HCEC 1CT (cell line): Measurements from ENCODE around the gene SHISA7.

ENCODE experiments used
- DNase-seq: peaks from one replicate; pipeline ENCODE4 v3.0.0-alpha.2; 2017

SHISA7 gene

DNA sequence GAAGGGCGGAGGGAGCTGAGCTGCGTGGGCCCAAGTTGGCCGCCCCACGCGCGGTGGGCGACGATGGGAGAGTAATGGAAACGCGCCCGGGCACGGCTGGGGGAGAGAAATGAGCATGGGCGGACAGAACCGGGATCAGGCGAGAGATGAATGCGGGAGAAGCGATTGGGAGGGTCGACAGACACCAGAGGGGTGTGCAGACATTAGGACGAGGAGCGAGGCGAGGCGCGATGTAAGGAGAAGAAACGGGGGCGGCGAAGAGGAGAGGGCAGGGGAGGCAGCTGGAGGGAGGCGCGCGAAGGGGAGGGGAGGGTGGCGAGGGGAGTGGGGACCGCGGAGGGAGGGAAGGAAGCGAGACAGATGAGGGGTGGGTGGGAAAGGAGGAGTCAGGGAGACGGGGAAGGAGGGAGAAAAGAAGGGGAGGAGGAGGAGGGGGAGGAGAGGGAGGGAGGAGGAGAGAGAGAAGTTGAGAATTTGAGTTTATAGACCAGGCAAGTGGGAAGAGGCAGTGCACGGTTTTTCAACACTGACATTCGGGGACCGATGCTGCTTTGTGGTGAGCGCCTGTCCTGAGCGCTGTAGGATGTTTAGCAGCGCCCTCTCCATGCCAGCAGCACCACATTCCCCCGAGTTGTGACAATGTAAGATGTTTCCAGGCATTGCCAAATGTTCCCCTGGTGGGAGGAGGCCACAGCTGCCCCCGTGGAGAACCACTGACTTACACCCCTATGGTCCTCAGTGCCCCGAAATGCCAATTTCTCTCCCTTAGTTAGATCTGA, at the start of gene SHISA7:
TSS of gene SHISA7 (minus strand) at position 256 of the 779 bp plus-strand sequence. CDS start 437 bp downstream, outside the sequence.
- no peak for DNase-seq

DNA sequence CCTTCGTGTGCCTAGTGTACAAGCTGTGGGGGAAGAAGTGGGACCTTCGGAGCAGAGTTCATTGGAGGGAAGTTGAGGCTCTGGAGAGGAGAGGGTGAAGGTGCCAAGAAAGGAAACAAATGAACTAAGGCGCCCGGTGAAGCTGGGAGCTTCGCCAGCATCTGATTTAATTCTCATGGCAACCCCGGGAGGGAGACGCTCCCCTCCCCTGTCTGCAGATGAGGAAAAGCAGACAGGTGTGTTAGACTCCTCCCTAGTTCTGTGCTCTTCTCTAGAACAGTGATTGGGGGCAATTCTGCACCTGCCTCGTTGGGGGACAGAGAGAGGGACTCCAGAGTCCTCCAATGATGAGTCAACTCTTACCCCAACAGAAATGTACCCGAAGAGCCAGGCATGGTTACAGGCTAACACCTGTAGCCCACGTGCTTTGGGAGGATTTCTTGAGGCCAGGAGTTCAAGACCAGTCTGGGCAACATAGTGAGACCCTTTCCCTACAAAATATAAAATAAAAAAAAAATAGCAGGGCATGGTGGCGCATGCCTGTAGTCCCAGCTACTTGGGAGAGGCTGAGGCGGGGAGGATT, 49.4 kb upstream of the SHISA7 start:
- DNase-seq, result no peak

DNA sequence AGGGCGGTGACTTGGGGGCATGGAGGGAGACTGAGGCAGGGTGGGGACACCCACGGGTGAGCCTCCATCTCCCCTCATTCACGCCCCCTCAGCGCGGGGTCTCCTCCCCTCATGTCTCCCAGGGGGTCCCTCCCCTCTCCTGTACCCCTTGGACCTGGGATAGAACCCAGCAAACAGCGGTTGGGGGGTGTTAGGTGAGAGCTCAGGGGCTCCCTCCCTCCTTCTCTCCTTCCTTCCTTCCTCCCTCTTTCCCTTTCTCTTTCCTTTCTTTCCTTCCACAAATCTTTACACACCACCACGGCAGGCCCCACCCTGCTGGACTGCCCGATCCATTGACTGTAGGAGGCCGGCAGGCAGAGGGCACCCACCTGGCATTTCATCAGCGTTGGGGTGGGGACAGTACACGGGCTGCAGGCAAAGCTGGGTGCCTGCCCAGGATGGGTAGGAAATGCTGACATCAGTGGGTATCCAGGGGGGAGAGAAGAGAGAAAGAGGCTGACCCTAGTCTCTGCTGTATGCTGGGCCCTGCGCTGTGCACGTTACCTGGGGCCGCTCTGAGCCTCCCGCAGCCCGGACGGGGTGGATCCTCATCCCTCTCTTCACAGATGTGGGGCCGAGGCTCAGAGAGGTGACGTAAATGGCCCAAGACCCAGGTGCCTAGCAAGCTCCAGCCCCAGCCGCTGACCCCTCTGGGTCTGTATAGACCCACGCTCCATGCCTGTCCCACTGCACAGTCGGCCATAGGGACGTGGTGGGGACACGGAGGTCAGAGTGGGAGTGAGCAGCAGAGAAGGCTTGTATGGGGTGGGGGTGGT, 48.7 kb upstream of the SHISA7 start:
- no peak for DNase-seq

DNA sequence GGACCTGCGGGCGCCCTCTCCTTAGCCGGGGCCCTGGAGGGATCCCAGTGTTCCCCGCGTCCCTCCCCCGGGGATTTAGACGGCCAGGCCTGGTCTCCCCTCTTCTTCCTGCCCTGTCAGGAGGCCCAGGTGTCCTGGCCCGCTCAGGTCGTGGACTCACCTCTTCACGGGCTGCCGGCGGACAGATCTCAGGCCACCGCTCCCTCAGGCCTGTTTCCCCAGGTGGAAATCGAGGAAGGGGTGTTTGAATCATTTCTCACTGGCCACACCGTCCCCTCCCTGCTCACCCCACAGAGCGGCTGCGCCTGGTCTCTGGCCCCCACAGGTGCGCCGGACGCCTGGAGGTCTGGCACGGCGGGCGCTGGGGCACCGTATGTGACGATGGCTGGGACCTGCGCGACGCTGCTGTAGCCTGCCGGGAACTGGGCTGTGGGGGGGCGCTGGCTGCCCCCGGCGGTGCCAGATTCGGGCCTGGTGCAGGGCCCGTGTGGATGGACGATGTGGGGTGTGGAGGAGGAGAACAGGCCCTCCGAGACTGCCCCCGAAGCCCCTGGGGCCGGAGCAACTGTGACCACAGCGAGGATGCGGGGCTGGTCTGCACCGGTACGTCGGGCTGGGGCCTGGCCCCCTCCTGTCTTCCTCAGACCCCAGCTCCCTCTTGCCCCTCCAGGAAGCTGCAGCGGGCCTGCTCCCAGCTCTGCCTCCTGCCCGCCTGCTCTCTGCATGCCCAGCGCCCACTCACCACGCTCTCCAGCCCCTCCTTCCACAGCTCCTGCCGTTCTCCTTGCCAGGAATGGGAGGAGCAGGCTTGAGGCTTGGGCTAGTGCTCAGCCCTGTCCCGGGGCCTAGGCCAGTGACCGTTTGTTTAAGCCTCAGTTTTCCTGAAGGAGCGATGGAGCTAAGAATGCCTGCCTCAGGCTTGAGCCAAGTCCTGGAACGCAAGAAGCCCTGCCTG, 47.7 kb upstream of the SHISA7 start:
- DNase-seq, result no peak

DNA sequence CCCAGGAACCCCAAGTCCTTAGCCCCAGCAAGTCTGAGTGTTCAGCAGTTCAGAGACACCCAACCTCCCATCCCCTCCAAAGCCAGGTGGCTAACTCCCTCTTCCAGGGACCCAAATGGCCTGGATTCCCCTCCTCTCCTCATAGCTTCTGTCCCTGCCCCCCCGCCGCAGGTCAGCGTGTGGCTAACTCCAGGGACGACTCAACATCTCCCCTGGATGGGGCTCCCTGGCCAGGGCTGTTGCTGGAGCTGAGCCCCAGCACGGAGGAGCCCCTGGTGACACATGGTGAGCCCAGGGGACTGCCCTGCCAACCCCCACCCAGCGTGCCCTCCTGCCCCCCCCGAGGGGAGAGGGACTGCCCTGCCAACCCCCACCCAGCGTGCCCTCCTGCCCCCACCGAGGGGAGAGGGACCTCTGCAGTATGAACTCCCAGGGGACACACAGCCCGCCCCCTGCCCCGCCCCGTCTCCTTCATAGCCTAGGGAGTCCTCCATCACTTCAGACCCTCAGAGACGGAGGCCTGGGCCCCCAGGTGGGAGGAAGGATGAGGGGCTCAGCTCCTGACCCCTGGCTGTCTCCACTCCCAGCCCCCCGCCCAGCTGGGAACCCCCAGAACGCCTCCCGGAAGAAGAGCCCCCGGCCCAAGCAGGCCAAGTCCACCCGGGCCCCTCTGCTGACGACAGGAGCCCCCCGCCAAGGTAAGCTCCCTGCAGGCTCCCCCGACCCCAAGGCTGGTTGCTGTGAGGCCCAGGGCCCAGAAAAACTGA, 46.8 kb upstream of the SHISA7 start:
- DNase-seq, result no peak

DNA sequence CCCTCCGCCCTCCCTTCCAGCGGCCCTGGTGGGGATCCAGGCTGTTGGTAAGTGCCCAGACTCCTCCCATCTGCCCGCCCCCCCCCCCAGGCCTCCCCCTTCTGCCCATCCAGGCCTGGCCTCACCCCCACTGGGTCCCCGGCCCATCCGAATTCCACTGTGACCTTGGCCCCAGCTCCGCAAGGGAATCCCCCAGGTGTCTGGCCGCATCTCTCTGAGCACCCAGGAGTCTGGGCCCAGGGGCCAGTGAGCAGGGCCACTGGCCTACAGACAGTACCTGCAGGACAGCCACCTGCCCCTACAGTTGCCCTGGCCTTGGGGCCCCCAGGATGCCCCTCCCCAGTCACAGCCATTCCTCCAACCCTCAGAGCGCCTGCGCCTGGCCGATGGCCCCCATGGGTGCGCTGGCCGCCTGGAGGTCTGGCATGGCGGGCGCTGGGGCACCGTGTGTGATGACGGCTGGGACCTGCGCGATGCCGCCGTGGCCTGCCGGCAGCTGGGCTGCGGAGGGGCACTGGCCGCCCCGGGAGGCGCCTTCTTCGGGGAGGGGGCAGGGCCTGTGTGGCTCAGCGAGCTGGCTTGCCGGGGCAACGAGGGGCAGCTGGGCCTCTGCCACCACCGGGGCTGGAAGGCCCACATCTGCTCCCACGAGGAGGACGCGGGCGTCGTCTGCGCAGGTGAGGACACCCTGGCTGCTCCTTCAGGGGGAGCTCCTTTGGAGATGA, 46.0 kb upstream of the SHISA7 start:
- no peak for DNase-seq

DNA sequence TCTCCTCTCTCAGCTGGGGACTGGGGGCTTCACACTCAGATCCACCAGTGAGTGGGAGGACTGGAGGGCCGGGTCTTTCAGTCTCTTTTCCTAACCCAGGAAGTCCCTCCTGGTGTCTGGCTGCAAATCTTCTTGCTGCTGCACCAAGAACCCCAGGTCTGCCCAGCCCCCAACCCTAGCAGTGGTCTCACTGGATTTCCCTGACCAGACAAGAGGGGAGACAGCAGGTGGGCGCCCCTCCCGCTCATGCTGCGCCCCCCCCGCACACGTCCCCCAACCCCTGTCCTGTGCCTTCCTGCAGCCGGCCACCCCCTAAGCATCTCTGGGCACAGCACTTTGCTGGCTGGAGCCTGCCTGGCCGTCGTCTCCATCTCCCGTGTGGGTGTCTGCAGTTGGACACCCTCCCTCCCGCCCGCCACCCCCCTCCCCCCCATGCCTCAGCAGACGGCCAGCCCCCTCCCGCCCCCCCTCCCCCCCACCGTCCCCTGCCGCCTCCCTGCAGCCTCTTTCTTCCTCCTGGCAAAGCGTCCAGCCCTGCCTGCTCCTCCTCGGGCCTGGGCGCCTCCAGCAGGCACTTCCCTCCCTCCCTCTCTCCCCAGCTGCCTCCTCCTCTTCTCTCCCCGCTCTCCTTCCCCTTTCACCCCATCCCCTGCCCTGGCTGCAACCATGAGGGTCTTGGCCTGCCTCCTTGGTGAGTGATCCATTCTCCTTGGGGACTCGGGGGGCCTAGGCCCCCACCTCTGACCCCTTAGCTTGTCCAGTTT, 45.0 kb upstream of the SHISA7 start, which contains the start of gene SSC5D:
TSS of gene SSC5D (plus strand) at position 513 of the 764 bp plus-strand sequence. CDS start at position 667, 154 bp downstream.
- DNase-seq, result peak; percentile 22

DNA sequence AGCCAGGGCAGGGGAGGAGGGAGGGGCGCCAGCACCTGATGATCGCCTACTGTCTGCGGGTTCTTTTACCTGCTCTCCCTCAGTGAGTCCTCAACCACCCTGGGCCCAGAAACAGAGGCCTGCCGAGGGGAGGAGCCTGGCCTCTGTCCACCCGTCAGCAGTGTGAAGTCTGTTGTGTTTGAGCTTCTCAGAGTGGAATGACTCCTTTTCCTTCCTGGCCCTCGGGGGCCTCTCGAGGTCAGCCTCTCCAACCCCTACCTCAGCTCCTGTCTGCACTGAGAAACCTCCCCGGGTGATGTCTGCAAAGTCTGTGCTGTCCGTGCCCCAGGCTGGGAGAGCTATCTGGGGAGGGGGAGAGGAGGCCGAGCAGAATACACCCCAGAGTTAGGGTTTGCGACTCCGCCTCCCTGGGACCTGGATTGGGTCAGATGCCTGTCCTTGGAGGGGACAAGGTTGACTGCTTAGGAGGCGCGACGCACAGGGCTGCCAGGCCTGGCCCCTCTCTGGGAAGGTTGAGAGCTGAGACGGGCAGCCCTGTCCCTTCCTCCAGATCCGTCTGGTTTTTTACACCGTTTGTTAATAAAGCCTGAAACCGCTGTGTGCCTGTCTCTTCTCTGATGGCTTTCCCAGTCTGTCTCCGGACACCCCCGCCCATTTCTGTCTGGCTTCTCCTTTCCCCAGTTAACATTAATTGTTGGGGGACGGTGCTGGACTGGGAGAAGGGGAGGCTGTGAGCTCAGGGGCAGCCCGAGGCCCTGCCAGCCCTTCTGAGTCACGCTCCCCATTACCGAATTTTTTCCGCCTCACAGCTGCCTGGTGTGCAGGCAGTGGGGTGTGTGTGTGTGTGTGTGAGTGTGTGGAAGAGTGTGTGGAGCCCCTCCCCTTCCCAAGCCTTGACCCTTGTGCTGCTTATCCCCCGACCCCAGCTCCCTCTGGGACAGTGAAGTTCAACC, 44.1 kb upstream of the SHISA7 start:
- peak; percentile 93 for DNase-seq

DNA sequence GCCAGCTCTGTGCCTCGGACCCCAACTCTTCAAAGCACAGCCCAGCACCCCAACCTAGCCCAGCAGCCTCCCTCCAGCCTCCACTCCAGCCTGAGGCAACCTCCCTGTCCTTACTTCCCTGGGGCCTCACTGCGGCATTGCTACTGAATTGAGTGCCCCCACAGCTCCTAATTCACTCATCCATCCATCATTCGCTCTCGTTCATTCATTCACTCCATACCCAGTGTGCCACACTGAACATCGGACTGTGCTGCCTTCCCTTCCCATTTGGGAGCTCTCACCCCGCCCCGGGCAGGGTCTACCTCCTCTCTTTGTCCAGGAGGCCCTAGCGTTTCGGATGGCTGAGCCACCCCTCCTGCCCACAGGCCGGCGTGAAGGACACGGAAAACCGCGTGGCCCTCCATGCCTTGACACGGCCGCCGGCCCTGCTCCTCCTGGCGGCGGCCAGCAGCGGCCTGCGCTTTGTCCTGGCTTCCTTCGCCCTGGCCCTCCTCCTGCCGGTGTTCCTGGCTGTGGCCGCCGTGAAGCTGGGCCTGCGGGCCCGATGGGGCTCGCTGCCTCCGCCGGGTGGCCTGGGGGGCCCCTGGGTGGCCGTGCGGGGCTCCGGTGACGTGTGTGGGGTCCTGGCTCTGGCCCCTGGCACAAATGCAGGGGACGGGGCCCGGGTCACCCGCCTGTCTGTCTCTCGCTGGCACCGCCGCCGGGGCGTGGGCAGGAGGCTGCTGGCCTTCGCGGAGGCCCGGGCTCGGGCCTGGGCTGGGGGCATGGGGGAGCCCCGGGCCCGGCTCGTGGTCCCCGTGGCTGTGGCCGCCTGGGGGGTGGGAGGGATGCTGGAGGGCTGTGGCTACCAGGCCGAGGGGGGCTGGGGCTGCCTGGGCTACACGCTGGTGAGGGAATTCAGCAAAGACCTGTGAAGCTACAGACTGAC, 43.2 kb upstream of the SHISA7 start:
- no peak for DNase-seq

DNA sequence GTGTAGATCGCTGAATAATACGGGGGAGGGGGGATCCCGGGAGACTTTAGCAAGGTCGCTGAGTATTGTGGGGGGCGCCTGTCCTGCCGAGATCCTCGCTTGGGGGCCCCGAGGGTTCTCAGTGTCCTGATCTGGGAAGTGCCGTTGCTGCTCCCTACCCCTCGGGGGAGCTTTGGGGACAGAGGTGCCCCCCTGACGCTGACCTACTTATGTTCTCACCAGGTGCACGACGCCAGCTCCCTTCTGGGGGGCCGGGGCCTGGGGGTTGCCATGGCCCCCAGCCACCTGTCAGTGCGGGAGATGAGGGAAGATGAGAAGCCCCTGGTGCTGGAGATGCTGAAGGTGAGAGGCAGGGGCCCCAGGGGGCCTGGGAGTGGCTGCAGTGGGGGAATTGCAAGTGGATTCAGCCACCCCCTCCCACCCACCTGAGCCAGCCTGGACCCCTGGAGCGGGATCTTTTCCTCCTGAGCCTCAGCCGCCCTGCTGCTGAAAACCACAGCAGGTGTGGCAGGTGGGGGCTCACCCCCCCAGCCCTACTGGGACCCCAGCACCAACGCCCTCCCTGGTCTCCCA, 42.4 kb upstream of the SHISA7 start:
- no peak for DNase-seq

DNA sequence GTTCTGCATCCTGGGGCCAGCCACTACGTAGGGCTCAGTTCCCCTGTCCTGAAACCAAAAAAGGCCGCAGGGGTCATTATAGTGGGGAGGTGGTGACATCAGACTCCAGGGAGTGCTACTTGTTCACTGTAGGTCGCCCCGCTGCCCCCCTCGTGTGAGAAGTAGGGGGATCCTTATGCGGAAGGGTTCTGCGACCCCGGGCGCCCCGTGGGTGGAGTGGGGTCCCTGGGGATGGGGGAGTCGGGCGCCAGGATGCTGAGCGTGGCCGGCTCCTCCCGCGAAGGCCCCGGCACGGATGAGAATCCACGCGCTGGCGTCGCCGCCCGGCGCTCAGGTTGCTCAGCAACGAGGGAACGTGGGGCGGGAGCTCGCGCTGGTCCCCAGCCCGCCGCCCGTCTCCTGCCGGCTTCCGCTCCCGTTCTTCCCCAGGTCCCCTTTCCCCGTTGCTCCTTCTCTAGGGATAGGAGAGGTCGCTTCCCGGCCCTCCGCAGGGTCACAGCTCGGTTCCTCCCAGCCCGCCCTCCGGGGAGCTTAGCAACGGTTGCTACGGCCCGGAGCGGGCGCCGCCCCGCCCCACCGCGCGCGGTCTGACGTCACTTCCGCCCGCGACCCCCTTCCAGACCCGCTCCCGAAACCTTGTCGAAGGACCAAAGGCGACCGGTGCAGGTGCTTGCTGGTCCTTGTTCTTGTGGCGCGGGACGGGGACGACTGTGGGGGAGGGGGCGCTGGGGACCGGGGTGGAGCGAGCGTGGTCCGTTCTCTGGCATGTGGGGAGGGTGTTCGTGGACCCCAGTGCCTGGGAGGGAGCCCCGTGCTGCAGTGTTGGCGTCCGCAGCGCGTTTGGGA, 41.7 kb upstream of the SHISA7 start, which contains the start of gene NAT14:
TSS of gene NAT14 (plus strand) at position 596 of the 846 bp plus-strand sequence. CDS start 521 bp downstream, outside the sequence.
- peak; percentile 40 for DNase-seq

DNA sequence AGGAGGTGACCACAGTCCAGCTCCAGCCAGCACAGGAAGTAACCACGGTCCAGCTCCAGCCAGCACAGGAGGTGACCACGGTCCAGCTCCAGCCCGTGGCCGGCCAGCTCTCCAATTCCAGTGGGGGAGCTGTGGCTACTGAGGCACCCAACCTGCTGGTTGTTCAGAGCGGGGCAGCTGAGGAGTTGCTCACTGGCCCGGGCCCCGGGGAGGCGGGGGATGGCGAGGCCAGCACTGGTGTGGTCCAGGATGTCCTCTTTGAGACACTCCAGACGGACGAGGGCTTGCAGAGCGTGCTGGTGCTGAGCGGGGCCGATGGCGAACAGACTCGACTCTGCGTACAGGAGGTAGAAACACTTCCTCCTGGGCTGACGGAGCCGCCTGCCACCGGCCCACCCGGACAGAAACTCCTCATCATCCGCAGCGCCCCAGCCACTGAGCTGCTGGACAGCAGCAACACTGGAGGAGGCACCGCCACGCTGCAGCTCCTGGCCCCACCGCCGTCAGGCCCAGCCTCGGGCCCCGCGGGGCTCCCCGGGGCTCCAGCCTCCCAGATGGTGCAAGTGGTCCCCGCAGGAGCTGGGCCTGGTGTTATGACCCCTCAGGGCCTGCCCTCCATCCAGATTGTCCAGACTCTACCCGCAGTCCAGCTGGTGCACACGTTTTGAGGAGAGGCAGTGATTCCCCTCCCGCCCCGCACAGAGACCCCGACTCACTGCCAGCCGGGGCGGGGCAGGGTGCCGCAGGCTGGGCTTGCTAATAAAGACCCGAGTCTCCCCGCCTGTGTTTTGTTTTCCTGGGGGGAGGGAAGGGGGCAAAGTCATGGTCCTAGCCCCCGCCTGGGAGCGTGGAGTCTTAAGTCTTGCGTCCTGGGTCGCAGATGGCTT, 40.8 kb upstream of the SHISA7 start:
- no peak for DNase-seq

DNA sequence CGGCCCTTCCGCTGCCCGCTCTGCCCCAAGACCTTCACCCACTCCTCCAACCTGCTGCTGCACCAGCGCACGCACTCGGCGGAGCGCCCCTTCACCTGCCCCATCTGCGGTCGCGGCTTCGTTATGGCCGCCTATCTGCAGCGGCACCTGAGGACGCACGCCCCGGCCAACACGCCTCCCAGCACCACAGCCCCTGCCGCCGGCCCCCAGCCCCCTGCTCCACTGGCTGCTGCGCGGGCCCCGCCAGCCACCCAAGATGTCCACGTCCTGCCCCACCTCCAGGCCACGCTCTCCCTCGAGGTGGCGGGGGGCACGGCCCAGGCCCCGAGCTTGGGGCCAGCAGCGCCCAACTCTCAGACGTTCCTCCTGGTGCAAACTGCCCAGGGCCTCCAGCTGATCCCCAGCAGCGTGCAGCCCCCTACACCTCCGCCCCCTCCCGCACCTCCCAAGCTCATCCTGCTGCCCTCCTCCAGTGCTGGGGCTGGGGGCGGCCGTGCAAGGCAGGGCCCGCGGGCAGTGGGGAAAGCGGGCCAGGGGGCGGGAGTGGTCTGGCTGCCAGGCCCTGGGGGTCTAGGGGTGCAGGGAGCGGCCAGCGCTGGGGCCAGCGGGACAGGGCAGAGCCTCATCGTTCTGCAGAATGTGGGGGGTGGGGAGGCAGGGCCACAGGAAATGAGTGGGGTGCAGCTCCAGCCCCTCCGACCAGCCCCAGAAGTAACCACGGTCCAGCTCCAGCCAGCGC, 40.0 kb upstream of the SHISA7 start:
- no peak for DNase-seq
